A673 (cell line): Measurements from ENCODE around the gene GLCCI1. TPM values are rescaled to one million over a fixed set of nuclear protein-coding genes. Genes with fewer than 3 reads are reported as not detected.

Experiments used
- BruUV-seq: library from RNA; stranded (reverse); fragments of 400-500 nt; replicated peaks from 2 replicates; lab custom pipeline; 2021; lab: Mats Ljungman, UMichigan
- CTCF ChIA-PET: fragments of 300-600 bp; sonication (Branson Sonifier 250); formaldehyde crosslinking; loops from one replicate; lab custom pipeline; 2022; ENCODE audit warnings: antibody characterized with exemption; lab: Charles Lee
- POLR2A ChIA-PET: fragments of 300-600 bp; sonication (Branson Sonifier 250); formaldehyde crosslinking; loops from one replicate; lab custom pipeline; 2022; ENCODE audit warnings: antibody characterized with exemption; ENCODE audit not compliant: low non-redundant PET; lab: Charles Lee
- DNase-seq: peaks from one replicate; pipeline ENCODE4 v3.0.0-alpha.2; 2015; ENCODE audit warnings: low spot score
- H3K27ac ChIP-seq: fragments of 200-600 bp; sonication (generic); 2 replicates; pipeline ENCODE4 v1.5.1; 2016; ENCODE audit warnings: mixed run types, low read depth, mild to moderate bottlenecking, mixed read lengths, antibody characterized with exemption, low read length; ENCODE audit not compliant: poor library complexity, severe bottlenecking
- H3K27me3 ChIP-seq: fragments of 200-600 bp; sonication (generic); replicated peaks from 2 replicates; pipeline ENCODE4 v1.6.1; 2017; ENCODE audit warnings: mixed run types, low read depth, mild to moderate bottlenecking, mixed read lengths, antibody characterized with exemption, low read length; ENCODE audit not compliant: insufficient read depth, poor library complexity
- H3K36me3 ChIP-seq: fragments of 200-600 bp; sonication (generic); 2 replicates; pipeline ENCODE4 v1.6.1; 2016; ENCODE audit warnings: mixed run types, mild to moderate bottlenecking, mixed read lengths, antibody characterized with exemption, low read length; ENCODE audit not compliant: insufficient read depth, poor library complexity, severe bottlenecking
- H3K4me1 ChIP-seq: fragments of 200-600 bp; sonication (generic); 2 replicates; pipeline ENCODE4 v1.6.1; 2017; ENCODE audit warnings: mixed run types, mild to moderate bottlenecking, mixed read lengths, antibody characterized with exemption, low read length; ENCODE audit not compliant: insufficient read depth, poor library complexity, severe bottlenecking
- H3K4me3 ChIP-seq: fragments of 200-600 bp; sonication (generic); 2 replicates; pipeline ENCODE4 v1.5.1; 2016; ENCODE audit warnings: low read depth, mixed run types, mild to moderate bottlenecking, mixed read lengths, low read length; ENCODE audit not compliant: poor library complexity, severe bottlenecking
- H3K9me3 ChIP-seq: fragments of 200-600 bp; sonication (generic); 2 replicates; pipeline ENCODE4 v1.6.1; 2016; ENCODE audit warnings: mixed run types, low read depth, mild to moderate bottlenecking, mixed read lengths, antibody characterized with exemption, low read length; ENCODE audit not compliant: poor library complexity, severe bottlenecking
- EZH2 ChIP-seq: fragments of 200-600 bp; sonication (generic); IDR thresholded peaks from 2 replicates; pipeline ENCODE4 v1.6.1; 2017; ENCODE audit warnings: borderline replicate concordance, low read depth, mild to moderate bottlenecking, mixed read lengths, antibody characterized with exemption, low read length; ENCODE audit not compliant: poor library complexity, severe bottlenecking
- intact Hi-C: fragments of 100-400 bp; cut with micrococcal nuclease; formaldehyde crosslinking; loops from one replicate; pipeline ENCODE4 v1.10.0; 2022; ENCODE audit not compliant: unreplicated experiment
- total RNA-seq: library from RNA; stranded (reverse); gene quantifications from 2 replicates; pipeline ENCODE4 v1.2.3, GENCODE V29; 2021
- TF ChIP-seq, protein P1 (sequence below): fragments of 300-800, 200-600 bp; sonication (generic); conservative IDR thresholded peaks from 2 replicates; pipeline ENCODE4 v1.5.1; 2017; ENCODE audit warnings: low read depth, mild to moderate bottlenecking, antibody characterized with exemption, low read length, moderate library complexity, mixed read lengths

The GLCCI1 gene
- total RNA-seq, 1 experiment from 2014 or later, result 6.9 TPM

DNA sequence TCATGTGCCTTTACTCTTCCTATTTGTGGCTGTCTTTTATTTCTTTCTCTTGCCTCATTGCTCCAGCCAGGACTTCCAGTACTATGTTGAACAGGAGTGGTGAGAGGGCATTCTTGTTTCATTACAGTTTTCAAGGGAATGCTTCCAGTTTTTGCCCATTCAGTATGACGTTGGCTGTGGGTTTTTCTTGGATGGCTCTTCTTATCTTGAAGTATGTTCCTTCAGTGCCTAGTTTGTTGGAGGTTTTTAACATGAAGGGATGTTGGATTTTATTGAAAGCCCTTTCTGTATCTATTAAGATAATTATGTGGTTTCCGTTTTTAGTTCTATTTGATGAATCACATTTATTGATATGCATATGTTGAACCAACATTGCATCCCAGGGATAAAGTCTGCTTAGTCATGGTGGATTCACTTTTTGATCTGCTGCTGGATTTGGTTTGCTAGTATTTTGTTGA, 96.8 kb downstream of the GLCCI1 start:
- Histone ChIP-seq H3K27me3 (no peaks in the 10 kb centered on the region), H3K4me3 (no peak overlapping the region), H3K27ac (peak overlapping the region; percentile 64), H3K9me3 (no peaks in the 10 kb centered on the region), H3K4me1 (peaks cover 17% of the 10 kb centered on the region), H3K36me3 (no peaks in the 10 kb centered on the region)
- POLR2A ChIA-PET, result no interaction called here
- TF ChIP-seq, protein P1, sequence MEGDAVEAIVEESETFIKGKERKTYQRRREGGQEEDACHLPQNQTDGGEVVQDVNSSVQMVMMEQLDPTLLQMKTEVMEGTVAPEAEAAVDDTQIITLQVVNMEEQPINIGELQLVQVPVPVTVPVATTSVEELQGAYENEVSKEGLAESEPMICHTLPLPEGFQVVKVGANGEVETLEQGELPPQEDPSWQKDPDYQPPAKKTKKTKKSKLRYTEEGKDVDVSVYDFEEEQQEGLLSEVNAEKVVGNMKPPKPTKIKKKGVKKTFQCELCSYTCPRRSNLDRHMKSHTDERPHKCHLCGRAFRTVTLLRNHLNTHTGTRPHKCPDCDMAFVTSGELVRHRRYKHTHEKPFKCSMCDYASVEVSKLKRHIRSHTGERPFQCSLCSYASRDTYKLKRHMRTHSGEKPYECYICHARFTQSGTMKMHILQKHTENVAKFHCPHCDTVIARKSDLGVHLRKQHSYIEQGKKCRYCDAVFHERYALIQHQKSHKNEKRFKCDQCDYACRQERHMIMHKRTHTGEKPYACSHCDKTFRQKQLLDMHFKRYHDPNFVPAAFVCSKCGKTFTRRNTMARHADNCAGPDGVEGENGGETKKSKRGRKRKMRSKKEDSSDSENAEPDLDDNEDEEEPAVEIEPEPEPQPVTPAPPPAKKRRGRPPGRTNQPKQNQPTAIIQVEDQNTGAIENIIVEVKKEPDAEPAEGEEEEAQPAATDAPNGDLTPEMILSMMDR, result no peak
- TF ChIP-seq EZH2, result no peak
- no TSS peak for BruUV-seq
- peak; percentile 77 for DNase-seq
- CTCF ChIA-PET, result no interaction called here
- intact Hi-C loops, result no loop called here

DNA sequence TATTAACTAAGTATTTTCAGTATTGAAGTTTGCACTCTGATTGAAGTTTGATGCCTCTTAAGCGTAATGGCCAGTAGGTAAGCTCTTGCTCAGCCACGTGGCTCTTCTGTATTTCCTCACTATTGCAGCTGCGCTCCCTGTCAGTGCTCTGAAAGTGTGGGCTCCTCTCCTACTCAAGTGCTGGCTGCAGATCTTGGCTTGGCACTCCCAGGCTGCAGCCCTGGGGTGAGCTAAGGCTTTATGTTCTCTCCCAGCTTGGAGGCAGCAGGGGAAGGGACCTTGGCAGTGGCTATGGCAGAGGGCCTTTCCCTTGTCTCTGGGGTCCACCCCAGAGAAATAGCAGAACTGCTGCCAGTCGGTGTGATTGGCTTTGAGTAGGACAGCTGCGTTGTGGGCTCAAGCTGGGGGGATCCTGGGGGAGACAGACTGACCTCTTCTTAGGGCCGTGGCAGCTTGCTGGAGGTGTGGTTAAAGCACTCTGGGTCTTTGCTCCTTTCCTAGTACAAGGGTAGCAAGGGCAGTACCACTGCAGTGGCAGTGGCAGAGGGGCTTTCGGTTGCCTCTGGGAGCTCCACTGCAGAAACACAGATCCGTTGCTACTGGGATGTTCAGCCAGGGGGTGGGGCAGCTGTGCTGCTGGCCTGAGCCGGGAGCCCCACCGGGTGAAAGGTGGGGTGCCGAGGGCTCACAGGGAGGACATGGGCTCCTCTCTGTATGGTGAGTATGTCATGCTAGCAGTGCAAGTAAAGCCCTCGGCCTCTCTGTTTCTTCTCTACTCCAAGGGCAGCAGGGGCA, 100.5 kb downstream of the GLCCI1 start:
- ChIA-PET POLR2A (interaction anchor here (0.6 kb wide), 1 partner anchor 12 kb away, joined by 3 read pairs; no protein-coding TSS in a partner anchor), CTCF (no interaction called here)
- DNase-seq, result no peak
- Histone ChIP-seq H3K4me1 (peaks cover 17% of the 10 kb centered on the region), H3K36me3 (no peaks in the 10 kb centered on the region), H3K27ac (no peak overlapping the region), H3K9me3 (no peaks in the 10 kb centered on the region), H3K4me3 (no peak overlapping the region), H3K27me3 (no peaks in the 10 kb centered on the region)
- BruUV-seq, result no TSS peak
- intact Hi-C loops, result no loop called here
- no peak for TF ChIP-seq EZH2
- TF ChIP-seq, protein P1, result no peak

DNA sequence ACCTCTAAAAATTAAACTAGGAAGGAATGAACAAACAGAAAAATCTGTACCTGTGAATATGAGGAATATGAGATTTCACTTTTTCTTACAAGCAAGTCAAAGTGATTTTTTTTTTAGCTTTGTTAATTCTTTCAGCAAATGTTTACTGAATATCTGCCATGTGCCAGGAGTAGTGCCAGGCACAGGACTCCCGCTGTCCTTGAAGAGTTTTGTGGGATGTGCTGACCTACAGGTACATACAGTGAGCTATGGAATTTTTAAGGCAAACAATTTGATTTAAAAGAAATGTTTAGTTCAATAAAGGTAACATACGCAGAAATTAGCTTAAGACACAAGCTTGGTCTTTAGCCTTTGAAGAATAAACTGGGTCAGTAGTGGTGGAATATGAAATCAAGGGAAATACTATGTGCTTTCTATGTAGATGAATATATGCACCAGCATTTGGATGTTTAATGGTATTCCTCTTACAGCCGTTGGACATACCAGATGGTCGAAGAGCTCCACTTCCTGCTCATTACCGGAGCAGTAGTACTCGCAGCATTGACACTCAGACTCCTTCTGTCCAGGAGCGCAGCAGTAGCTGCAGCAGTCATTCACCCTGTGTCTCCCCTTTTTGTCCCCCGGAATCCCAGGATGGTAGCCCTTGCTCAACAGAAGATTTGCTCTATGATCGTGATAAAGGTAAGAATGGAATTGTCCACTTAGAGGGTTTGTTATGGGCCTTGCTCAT, 102.0 kb downstream of the GLCCI1 start:
- POLR2A ChIA-PET, result no interaction called here
- Histone ChIP-seq H3K27me3 (no peaks in the 10 kb centered on the region), H3K9me3 (no peaks in the 10 kb centered on the region), H3K4me1 (peaks cover 9% of the 10 kb centered on the region), H3K36me3 (no peaks in the 10 kb centered on the region), H3K4me3 (no peak overlapping the region), H3K27ac (no peak overlapping the region)
- no peak for TF ChIP-seq EZH2
- TF ChIP-seq, protein P1, result no peak
- no TSS peak for BruUV-seq
- CTCF ChIA-PET, result no interaction called here
- DNase-seq, result no peak
- intact Hi-C loops, result no loop called here
